Measurements from ENCODE around the gene PGS1.

DNA sequence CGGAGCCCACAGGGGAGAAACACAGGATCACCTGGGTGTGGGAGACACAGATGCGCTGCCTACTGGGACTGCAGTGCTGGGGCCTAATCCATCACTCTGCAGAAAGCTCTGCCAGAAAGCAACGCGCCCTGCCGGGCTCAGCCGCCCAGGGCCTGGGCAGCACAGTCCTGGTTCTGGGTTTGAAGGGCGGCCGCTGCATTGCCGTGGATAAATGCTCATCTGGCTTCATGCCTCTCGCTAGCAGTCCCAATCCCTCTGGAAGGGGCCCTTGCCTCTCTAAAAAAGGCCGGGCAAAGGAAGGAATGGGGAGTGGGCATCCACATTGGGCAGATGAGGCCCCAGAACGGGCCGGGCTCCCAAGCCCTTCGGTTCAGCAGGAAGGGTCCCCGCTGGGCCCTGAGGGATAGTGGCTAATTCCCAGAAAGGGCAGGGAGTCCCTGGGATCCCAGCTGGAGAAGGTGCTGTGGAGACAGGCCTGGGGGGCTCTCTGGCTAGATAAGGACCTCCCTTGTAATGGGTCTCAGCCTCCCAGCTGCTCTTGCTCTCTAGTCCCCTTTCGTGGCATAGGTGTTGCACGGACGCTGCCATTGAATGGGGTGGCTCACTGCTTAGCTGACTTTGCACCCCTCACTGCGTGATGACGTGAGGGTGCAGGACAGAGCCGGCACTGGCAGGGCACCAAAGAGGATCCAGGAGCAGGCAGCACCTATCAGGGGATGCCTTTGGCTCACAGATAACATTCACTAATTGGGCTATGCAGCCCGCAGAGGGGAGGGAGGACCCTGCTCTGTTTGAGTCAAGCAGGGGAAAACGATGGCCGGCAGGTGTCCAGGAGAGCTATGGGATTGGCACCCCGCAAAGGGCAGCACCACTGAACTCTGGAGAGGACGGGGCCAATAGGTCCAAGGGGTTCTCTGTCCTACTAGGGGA is 88.6 kb downstream of the PGS1 start:
- TF ChIP-seq EZH2 (IDR thresholded peaks at IDR 0.05; ENCODE audit: borderline replicate concordance) (no peak), EZH2phosphoT487 (IDR thresholded peaks at IDR 0.05; ENCODE audit: low read depth, severe bottlenecking, unreplicated experiment) (no peak)
